GM12865 (cell line): Measurements from ENCODE around the gene SMIM14.
"Not testable (repeated sequence)": the region's sequence is repeated elsewhere in the genome, so short reads cannot be mapped to it uniquely, and the experiment has no call there.

ENCODE experiments used
- DNase-seq: peaks from one replicate; pipeline ENCODE4 v3.0.0; 2010; ENCODE audit warnings: low read depth
- H3K4me3 ChIP-seq: 2 replicates; pipeline ENCODE4 v1.5.1; 2011; ENCODE audit warnings: mild to moderate bottlenecking, low read depth, low read length, control low read depth
- TF ChIP-seq, protein P1 (sequence below): IDR thresholded peaks from 2 replicates; pipeline ENCODE4 v1.5.1; 2011; ENCODE audit warnings: low read length, control low read depth, low read depth, inconsistent platforms; ENCODE audit not compliant: insufficient read depth; ENCODE audit errors: missing control alignments

The SMIM14 gene

DNA sequence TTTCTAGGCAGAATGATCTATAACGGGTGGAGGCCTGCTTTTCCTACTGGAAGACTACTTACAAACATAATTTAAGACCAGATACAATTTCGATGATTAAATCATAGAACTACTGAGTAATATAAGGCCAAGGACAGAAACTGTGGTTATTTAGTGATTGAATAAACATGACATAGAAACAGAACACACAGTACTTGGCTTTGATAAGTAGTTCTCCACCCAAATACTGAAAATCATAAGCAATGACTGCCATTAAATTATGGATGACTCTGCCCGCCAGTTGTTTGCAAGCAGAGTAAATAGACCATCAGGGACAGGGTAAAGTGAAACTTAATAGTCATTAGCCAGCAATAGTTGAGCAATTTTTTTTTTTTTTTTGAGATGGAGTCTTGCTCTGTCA, 17.2 kb upstream of the SMIM14 start:
- TF ChIP-seq, protein P1, sequence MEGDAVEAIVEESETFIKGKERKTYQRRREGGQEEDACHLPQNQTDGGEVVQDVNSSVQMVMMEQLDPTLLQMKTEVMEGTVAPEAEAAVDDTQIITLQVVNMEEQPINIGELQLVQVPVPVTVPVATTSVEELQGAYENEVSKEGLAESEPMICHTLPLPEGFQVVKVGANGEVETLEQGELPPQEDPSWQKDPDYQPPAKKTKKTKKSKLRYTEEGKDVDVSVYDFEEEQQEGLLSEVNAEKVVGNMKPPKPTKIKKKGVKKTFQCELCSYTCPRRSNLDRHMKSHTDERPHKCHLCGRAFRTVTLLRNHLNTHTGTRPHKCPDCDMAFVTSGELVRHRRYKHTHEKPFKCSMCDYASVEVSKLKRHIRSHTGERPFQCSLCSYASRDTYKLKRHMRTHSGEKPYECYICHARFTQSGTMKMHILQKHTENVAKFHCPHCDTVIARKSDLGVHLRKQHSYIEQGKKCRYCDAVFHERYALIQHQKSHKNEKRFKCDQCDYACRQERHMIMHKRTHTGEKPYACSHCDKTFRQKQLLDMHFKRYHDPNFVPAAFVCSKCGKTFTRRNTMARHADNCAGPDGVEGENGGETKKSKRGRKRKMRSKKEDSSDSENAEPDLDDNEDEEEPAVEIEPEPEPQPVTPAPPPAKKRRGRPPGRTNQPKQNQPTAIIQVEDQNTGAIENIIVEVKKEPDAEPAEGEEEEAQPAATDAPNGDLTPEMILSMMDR = no peak
- no peak overlapping the region for H3K4me3 ChIP-seq
- peak; percentile 60 for DNase-seq

DNA sequence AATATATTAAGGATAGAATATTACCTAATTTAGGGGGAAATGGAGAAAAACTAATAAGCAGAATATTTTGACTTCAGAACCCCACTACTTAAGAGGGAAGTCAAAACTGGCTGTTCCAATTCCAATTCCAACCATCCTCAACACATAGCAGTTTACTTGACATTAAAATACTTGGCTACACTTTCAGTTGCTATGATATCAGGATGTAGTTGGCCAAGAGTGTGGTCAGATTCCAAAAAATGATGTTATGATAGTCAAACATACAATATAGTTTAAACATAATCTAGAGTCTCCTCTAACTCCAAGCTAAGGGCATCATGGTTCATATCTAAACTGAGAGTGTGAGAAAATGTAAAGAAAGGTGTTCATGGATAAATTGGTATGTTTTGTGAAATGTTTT, 16.5 kb upstream of the SMIM14 start:
- no peak overlapping the region for H3K4me3 ChIP-seq
- DNase-seq = no peak
- TF ChIP-seq, protein P1 = no peak

DNA sequence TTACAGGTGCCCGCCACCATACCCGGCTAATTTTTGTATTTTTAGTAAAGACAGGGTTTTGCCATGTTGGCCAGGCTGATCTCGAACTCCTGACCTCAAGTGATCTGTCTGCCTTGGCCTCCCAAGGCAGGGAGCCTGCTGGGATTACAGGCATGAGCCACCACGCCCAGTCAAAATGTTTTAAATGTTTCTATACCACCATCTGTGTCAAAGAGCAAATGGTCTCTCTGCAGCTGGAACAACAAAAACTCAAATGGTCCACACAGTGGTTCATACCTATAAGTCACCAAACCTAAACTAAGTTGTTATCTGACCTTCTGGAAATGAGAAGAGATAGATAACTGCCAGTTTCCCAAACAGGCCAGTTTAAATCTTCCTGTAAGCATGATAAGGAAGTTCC, 12.9 kb upstream of the SMIM14 start:
- H3K4me3 ChIP-seq, DNase-seq: not testable (repeated sequence)

DNA sequence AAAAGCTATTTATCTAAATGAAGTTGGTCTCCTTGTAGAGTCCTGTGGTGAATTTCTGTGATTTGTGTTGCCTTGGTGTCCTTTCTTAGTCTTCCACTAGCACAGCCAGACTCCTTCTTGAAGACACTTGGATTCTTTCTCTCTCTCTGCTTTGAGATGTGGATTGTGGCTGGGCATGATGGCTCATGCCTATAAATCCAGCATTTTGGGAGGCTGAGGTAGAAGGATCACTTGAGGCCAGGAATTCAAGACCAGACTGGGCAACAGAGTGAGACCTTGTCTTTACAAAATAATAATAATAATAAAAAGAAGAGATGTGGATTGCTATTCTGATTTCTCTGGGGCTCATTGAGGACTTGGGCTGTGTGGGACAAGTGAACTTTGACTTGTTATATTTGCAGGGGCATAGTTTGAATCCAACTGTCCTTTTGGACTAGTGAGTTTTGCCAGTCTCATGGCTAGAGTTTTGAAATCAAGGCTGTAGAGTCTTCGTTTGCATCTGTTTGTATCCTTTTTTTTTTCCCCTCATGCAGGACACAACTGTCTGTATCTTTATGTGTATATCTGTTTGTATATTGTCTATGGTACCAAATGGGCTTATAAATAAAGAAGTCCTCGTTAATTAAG, 11.1 kb upstream of the SMIM14 start:
- no peak overlapping the region for H3K4me3 ChIP-seq
- TF ChIP-seq, protein P1 = no peak
- no peak for DNase-seq

DNA sequence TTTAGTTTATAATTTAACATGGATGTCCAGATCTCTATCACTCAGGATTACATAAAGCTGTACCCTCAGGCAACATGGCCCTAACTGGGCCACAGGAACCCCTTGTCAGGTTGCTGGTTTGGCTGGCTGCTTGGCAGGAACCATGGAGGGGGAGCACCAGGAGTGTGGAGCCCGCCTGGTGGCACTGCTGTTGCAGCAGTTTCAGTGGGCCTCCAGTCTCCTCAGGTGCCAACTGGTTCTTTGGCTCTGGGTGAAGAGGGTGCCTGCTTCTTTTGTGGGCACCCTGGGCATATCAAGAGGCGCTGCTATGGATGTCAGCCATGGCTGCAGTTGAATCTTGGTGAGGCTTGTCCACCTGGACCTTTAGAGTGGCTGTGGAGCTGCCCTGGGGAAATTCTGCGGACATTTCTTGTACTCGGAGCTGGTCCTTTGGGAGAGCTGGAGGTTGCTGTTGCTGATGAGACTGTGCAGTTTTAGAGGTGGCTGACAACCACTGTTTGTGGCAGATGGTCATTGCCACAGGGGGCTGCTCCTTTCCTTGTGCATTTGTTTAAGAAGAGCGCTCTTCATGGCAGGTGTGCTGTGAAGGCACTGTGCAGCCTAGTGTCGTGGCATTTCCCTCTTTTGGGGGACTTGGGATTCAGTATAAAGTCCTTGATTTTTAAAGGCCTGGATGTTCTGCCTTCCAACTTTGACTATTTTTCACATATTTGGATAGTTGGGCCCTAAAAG, 10.3 kb upstream of the SMIM14 start:
- DNase-seq = no peak
- TF ChIP-seq, protein P1 = no peak

DNA sequence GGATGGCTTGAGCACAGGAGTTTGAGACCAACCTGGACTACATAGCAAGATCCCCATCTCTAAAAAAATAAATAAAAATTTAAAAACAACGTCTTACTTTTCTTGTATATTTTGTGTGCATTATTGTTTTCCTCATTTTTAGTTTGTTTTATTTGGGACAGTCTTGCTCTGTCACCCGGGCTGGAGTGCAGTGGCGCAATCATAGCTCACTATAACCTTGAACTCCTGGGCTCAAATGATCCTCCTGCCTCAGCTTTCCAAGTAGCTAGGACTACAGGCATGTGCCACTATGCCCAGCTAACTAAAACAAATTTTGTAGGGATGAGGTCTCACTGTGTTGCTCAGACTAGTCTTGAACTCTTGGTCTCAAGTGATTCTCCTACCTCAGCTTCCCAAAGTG, 9.5 kb upstream of the SMIM14 start:
- no peak for DNase-seq
- no peak overlapping the region for H3K4me3 ChIP-seq
- TF ChIP-seq, protein P1 = no peak

More for the DNA sequence above, 10.3 kb upstream of the SMIM14 start:
- no peak overlapping the region for H3K4me3 ChIP-seq

DNA sequence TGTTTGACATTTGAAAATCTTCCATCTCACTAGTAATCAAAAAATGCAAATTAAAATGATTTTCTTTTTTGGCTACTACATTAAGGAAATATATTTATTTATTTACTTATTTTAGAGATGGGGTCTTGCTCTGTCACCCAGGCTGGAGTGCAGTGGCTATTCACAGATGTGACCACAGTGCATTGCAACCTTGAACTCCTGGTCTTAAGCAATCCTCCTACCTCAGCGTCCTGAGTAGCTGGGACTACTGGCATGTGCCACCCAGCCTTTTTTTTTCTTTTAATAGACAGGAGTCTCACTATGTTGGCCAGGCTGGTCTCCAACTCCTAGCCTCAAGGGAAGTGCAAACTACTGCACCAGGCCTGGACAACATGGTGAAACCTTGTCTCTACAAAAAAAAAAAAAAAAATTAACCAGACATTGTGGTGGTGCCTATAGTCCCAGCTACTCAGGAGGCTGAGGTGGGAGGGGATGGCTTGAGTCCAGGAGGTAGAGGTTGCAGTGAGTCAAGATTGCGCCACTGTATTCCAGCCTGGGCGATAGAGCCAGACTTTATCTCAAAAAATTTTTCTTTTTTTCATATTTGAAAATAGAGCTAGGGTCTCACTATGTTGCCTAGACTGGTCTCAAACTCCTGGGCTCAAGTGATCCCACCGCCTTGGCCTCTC, 4.4 kb upstream of the SMIM14 start:
- no peak overlapping the region for H3K4me3 ChIP-seq
- TF ChIP-seq, protein P1 = no peak
- no peak for DNase-seq
